GM18907 (cell line): Measurements from ENCODE around the gene PAQR3.

Experiments
- ATAC-seq: cut with Tn5 transposase; IDR thresholded peaks from one replicate; pipeline ENCODE4 v1.9.1; 2021; ENCODE audit warnings: mild to moderate bottlenecking, moderate library complexity; ENCODE audit not compliant: unreplicated experiment

The PAQR3 gene

DNA sequence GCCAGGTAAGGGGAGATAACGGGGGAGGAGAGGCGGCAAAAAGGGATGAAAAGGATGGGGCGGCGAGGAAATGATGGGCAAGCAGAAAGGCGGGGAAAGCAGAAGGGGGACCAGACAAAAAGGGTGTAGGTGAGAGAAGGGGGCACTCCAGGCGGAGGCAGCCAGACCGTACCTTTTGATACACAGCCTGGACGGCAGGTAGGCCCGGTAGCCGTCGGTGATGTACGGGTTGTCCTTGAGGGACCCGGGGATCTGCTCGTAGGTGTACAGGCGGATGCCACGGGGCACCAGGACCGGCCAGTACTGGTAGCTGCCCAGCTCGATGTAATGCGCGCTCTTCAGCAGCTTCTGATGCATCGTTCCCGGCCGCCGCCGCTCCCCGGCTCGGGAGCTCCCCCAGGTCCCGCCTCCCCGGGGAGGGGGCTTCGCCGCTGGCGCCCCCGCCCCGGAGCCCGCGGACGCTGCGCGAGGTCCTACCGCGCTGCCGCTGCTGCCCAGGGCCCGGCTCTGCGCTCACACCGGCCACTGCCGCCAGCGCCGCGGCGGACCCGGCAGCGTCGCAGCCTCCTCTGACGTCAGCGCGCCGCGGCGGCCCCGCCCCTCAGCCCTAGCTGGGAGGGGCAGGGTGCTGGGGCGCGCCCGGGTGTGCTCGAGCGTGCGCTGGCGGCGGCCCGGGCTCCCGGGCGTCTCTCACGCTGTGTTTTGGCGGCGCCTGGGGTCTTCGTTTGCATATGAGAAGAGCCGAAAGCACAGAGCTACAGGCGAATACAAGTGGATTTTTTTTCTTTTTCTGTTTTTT lies at the start of gene PAQR3:
Gene PAQR3 (minus strand): TSS at position 571 of the 799 bp plus-strand sequence. CDS start 214 bp downstream, at position 357.
- ATAC-seq, result peak; percentile 97

DNA sequence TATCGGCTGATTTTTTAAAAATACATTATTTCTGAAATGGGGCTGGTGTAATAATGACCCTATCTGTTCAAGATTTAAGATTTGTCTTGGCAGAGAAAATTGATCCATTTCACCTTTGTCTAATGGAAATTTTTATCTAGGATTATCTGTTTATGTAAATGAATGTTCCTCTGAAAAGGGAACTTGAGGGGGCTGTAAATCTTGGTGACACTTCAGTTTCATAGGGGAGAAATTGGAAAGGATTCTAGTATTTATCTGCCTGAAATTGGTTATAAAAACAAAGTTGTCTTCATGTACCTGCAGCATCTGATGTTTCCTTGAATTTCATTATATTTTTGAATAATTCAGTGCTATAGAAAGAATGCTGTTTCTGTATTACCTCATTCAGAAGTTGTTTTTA lies 48.4 kb upstream of the PAQR3 start:
- ATAC-seq, result no peak

- no peak for ATAC-seq
These were observed 45.4 kb upstream of the PAQR3 start for GRCh38 chr4:78984593-78984992.

DNA sequence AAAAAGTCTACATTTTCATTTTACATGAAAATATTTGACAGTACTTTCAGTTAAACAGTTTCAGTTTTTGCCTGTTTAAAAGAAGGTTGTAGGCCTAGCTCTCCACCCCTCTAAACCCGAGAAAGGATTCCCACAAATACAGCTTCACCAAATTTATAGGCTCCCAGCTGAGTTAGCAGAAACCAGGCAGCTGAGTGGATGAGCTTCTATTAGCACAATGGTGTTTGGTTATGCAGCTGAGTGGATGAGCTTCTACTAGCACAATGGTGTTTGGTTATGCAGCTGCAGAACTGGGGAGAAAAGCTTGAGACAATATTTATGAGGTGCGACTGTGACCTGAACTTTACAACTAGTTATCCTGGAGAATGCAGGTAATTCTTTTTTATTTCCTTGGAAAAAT lies 36.6 kb upstream of the PAQR3 start:
- ATAC-seq, result no peak

- no peak for ATAC-seq
These were observed 32.5 kb upstream of the PAQR3 start for GRCh38 chr4:78971776-78972175.

- ATAC-seq, result no peak
These were observed 32.1 kb upstream of the PAQR3 start for GRCh38 chr4:78971326-78971725.

DNA sequence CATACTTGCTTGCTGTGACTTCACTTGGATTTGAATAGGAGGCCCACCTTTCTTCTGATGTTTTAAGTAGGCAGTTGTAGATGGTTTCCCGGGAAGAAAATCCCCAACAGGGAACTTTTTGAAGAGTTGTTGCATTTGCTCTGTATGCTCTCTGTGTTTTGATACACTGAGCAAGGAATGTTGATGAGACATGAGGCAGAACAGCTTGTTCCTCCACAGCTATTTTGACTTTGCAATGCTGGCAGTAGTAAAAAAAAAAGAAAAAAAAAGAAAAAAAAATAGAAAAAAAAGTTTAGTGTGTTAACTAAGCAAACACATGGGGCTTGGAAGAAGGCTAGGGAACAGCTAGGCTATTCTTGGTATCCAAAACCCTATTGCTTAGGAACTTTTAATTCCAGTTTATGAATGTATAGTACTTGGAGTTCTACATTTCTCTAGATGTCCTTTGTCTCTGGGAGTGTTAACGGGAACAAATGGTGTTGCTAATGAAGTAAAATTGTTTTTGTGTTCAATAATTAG lies 23.4 kb upstream of the PAQR3 start:
- ATAC-seq, result no peak

GRCh38 chr4:78960926-78961325 lies 21.7 kb upstream of the PAQR3 start:
- no peak for ATAC-seq

- no peak for ATAC-seq
These were observed 17.7 kb upstream of the PAQR3 start for GRCh38 chr4:78956975-78957374.

DNA sequence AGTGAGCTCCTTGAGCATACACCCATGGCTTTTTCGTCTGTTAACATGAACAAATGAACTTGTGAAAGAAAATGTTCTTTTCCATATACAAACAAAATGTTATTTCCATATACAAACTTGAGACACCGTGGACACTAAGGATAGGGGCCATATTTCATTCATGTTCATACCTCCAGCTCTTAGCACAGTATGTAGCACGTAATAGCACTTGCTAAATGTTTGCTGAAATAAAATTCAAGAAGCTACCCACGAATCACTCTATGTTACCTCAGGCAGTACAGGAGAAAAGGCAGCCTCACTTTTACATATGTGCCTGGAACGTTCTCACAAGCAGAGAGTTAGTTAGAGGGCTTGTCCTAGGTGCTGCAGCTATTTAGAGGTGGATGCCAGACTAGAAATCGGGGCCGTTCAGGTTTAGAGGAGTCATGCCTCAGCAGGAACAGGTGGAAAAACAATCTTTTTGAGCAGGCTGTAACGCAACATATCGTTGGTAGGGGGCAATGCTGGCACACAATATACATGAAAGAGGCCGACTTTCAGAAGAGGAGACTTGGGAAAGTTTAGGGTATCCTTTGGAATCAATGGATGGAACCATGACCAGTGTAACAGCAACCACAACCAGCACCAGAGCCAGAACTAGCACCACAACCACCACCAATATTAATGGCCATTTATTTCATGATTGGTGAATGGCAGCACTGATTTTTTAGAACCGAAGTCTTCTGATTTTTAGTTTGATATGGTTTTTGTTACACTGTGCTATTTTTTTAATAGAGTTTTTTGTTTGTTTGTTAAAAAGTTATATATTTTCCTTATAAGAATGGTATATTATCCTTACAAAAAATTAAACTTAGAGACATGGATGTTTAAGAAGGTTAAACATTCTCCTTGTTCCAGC lies 14.8 kb upstream of the PAQR3 start:
- no peak for ATAC-seq

DNA sequence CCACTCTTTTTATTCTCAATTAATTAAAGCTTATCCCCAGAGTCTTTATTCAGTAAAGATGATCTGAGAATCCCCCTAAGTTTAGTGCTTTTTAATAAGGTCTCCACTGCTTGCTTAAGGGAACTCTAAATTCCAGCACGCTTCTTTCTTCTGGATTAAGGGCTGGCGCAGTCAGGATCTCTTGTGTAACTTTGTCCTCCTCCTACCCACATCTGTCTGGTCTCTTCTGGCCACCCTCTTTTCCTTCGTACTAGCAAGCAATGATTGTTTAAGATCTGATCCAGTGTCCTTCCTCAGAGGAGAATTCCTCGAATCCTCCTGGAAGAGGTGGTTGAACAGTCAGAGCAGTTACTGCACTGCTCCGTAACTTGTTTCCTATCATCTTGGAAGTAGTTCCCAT lies 14.0 kb upstream of the PAQR3 start:
- no peak for ATAC-seq

GRCh38 chr4:78951862-78952472 lies 12.7 kb upstream of the PAQR3 start:
- ATAC-seq, result peak; percentile 77

DNA sequence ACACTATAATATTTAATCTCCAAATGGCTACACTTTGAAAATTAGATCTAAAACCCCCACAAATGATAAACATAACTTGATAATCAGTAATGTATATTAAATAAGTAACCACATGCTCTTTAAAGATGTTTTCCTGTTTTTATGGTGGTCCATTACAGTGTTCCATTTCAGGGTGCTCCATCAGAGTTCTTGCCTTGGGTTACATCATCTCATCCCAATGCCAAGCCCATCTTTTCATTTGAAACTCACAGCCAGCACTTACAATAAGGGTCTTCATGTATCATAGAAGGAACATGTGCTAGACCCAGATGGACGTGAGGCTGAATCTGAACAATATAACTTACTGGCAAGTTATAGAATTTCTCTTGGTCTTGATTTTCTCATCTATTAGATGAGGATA lies 10.5 kb upstream of the PAQR3 start:
- ATAC-seq, result no peak

- no peak for ATAC-seq
These were observed 6.5 kb upstream of the PAQR3 start for GRCh38 chr4:78945651-78946179.

DNA sequence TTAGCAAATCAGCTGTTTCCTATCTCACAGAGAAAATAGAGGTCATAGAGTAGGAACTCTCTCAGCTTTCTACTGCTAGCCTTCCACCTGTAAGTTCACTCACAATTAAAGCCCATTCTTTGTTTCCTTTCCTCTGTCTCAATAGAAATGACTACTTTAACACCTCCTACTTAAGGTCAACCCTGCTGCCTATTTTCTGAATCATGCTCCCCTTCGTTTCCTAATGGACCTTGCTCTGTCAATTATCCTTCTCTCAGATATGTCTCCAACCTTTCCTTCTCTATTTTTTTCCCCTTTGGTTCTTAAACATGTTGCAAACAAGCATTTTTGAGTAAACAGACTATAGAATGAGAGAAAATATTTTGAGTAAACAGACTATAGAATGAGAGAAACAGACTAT lies 5.1 kb upstream of the PAQR3 start:
- ATAC-seq, result no peak

DNA sequence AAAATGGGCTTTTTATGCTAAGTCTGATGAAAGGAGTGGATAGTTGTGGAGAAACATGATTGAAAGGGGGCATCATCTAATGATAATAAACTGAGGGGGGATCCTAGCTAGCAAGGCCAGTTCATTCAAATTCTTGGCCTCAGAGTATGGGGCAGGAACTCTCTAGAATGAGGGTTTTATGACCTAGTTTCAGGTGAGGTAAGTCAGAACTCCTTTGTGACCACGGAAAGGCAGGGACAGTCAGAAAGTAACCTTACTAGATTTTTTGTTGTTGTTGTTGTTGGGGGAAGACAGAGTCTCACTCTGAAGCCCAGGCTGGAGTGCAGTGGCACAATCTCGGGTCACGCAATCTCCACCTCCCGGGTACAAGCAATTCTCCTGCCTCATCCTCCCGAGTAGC lies 1.5 kb upstream of the PAQR3 start:
- ATAC-seq, result peak; percentile 25

GRCh38 chr4:78939667-78940008 lies 400 bp upstream of the PAQR3 start:
- peak; percentile 29 for ATAC-seq

DNA sequence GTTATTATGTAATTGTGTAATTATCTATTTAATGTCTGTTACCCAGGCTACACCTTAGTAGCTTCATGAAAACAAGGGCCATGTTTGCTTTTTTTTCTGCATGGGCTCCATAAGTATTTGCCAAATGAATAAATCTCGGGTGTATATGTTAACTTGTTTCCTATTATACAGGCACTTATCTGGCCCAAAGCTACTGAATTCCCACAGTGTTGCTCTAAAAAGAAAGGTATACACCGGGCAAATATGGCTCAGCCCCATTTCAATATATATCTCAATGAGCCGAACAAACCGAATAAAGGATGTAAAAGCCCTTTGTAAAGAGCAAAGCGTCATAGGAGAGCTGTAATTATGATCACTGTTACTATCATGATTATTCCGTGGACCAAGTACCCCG lies 767 bp downstream of the PAQR3 start:
- ATAC-seq, result peak; percentile 0

DNA sequence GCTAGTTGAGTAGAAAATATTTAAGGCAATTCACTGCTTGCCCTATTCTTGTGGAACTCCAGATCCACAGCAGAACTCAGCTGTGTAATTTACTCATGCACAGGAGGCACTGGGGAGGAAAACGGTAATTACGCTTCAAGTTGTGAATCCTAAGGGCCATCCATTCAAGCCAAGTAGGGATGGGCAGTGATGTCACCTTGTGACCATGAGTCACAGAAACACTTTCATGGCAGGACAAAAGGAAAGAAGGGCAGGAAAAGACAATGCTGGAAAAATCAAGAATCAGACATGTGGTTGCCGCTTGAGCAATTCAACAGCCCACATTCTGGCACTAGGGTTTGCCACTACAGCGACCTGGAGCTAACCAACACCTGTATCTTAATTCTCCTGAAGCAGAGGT lies 1.4 kb downstream of the PAQR3 start:
- ATAC-seq, result no peak

DNA sequence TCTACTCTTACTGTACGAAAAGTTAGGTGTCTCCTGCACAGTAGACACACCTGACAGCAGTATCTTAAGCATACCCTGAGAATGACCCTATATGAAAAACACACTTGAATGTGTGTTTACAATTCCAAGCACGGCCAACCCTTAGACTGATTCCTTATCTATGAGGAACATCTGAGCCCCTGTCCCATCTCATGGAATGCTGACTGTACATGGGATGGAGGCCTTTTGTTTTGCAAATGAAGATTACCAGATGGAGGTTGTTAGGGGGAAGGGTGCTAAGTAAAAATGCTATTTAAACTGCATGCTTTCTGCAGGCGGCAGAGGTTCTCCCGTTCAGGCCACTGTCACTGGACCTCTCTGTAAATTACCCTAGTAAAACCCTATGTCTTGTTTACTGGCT lies 2.2 kb downstream of the PAQR3 start:
- no peak for ATAC-seq

- ATAC-seq, result no peak
These were observed 9.1 kb downstream of the PAQR3 start for GRCh38 chr4:78930016-78930629.
